Upper lobe of right lung (tissue), 1 donor: ENCODE data around the gene EPS8L3. TPM values are rescaled to one million over a fixed set of nuclear protein-coding genes. Genes with fewer than 3 reads are reported as not detected.

Source experiments
- ATAC-seq: fragments of 200-7000 bp; cut with Tn5 transposase; one replicate; pipeline ENCODE4 v1.9.1; 2020; ENCODE audit warnings: mild to moderate bottlenecking, moderate library complexity
- DNase-seq: peaks from one replicate; pipeline ENCODE4 v3.0.0-alpha.2; 2020
- H3K27ac ChIP-seq: fragments of 200-600 bp; one replicate; pipeline ENCODE4 v1.8.0; 2022
- H3K27me3 ChIP-seq: fragments of 200-600 bp; one replicate; pipeline ENCODE4 v1.8.0; 2022; ENCODE audit warnings: mild to moderate bottlenecking
- H3K36me3 ChIP-seq: fragments of 200-600 bp; one replicate; pipeline ENCODE4 v1.8.0; 2022
- H3K4me1 ChIP-seq: fragments of 200-600 bp; one replicate; pipeline ENCODE4 v1.8.0; 2022
- H3K4me3 ChIP-seq: fragments of 200-600 bp; one replicate; pipeline ENCODE4 v1.8.0; 2022; ENCODE audit warnings: mild to moderate bottlenecking
- H3K9me3 ChIP-seq: fragments of 200-600 bp; one replicate; pipeline ENCODE4 v1.8.0; 2022
- intact Hi-C: fragments of 100-400 bp; cut with DNase I; formaldehyde crosslinking; loops from one replicate; pipeline ENCODE4 v1.11.0; 2022
- total RNA-seq: library from RNA; stranded (reverse); fragmentation: NEBNext Ultra II Directional; extraction: Animal tissue kit (Norgen Biotek cat#: 25700); gene quantifications from one replicate; pipeline ENCODE4 v1.2.1, GENCODE V29; 2021
- TF ChIP-seq, protein P1 (sequence below): fragments of 200-600 bp; IDR thresholded peaks from one replicate; pipeline ENCODE4 v1.8.0; 2022; ENCODE audit warnings: antibody characterized with exemption
- donor health status: DM: no; HTN: yes; CAD: no; lungs with severe emphysema.

The EPS8L3 gene
- total RNA-seq, 1 donor from 2014 or later, result not detected

GRCh38 chr1:109790735-109791494 is 27.2 kb upstream of the EPS8L3 start:
- no peaks in the 10 kb centered on the region for H3K36me3 ChIP-seq
- no peaks in the 10 kb centered on the region for H3K9me3 ChIP-seq
- no peak overlapping the region for H3K4me3 ChIP-seq
- TF ChIP-seq, protein P1, sequence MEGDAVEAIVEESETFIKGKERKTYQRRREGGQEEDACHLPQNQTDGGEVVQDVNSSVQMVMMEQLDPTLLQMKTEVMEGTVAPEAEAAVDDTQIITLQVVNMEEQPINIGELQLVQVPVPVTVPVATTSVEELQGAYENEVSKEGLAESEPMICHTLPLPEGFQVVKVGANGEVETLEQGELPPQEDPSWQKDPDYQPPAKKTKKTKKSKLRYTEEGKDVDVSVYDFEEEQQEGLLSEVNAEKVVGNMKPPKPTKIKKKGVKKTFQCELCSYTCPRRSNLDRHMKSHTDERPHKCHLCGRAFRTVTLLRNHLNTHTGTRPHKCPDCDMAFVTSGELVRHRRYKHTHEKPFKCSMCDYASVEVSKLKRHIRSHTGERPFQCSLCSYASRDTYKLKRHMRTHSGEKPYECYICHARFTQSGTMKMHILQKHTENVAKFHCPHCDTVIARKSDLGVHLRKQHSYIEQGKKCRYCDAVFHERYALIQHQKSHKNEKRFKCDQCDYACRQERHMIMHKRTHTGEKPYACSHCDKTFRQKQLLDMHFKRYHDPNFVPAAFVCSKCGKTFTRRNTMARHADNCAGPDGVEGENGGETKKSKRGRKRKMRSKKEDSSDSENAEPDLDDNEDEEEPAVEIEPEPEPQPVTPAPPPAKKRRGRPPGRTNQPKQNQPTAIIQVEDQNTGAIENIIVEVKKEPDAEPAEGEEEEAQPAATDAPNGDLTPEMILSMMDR, result peak; percentile 51
- ATAC-seq (peak; percentile 67), DNase-seq (peak; percentile 81)
- H3K27me3 ChIP-seq, result no peaks in the 10 kb centered on the region
- intact Hi-C loops, result no loop called here
- peak overlapping the region; percentile 74 for H3K27ac ChIP-seq
- peaks cover 65% of the 10 kb centered on the region for H3K4me1 ChIP-seq

GRCh38 chr1:109790329-109790728 is 26.6 kb upstream of the EPS8L3 start:
- ATAC-seq (no peak), DNase-seq (no peak)
- H3K27ac ChIP-seq, result peak overlapping the region; percentile 74
- no peaks in the 10 kb centered on the region for H3K36me3 ChIP-seq
- no peaks in the 10 kb centered on the region for H3K27me3 ChIP-seq
- intact Hi-C loops, result no loop called here
- H3K9me3 ChIP-seq, result no peaks in the 10 kb centered on the region
- TF ChIP-seq, protein P1, result no peak
- no peak overlapping the region for H3K4me3 ChIP-seq
- peaks cover 65% of the 10 kb centered on the region for H3K4me1 ChIP-seq

GRCh38 chr1:109789551-109790180 is 25.9 kb upstream of the EPS8L3 start:
- Histone ChIP-seq H3K4me1 (peaks cover 59% of the 10 kb centered on the region), H3K4me3 (no peak overlapping the region), H3K27me3 (no peaks in the 10 kb centered on the region), H3K9me3 (no peaks in the 10 kb centered on the region), H3K27ac (peak overlapping the region; percentile 74), H3K36me3 (no peaks in the 10 kb centered on the region)
- TF ChIP-seq, protein P1, result no peak
- DNase-seq, result peak; percentile 18
- ATAC-seq, result no peak
- intact Hi-C loops, result no loop called here

- Histone ChIP-seq H3K4me3 (no peak overlapping the region), H3K36me3 (no peaks in the 10 kb centered on the region), H3K4me1 (peaks cover 51% of the 10 kb centered on the region), H3K27ac (no peak overlapping the region), H3K27me3 (no peaks in the 10 kb centered on the region), H3K9me3 (no peaks in the 10 kb centered on the region)
- ATAC-seq (no peak), DNase-seq (peak; percentile 50)
- intact Hi-C loops, result no loop called here
- TF ChIP-seq, protein P1, result peak; percentile 11
These were observed 25.2 kb upstream of the EPS8L3 start for GRCh38 chr1:109788695-109789521.

- H3K4me1 ChIP-seq, result peaks cover 51% of the 10 kb centered on the region
- H3K4me3 ChIP-seq, result no peak overlapping the region
- peak; percentile 55 for DNase-seq
- no peak for ATAC-seq
- H3K9me3 ChIP-seq, result no peaks in the 10 kb centered on the region
- TF ChIP-seq, protein P1, result no peak
- no peaks in the 10 kb centered on the region for H3K36me3 ChIP-seq
- no peaks in the 10 kb centered on the region for H3K27me3 ChIP-seq
- H3K27ac ChIP-seq, result no peak overlapping the region
- intact Hi-C loops, result no loop called here
These were observed 24.3 kb upstream of the EPS8L3 start for GRCh38 chr1:109787845-109788601.
